ENCODE measurements around the gene PFDN1. TPM values are rescaled to one million over a fixed set of nuclear protein-coding genes. Genes with fewer than 3 reads are reported as not detected.

The PFDN1 gene
- total RNA-seq, 1 experiment from 2014 or later = 49.8 TPM

GRCh38 chr5:140258873-140259272, 44.0 kb downstream of the PFDN1 start:
- no peaks in the 10 kb centered on the region for H4K20me1 ChIP-seq (ENCODE audit: insufficient read depth, low read depth, low read length)
- DNase-seq = no peak
- H3K79me2 ChIP-seq (ENCODE audit: low read length) = peaks cover 51% of the 10 kb centered on the region
- H3K27me3 ChIP-seq (ENCODE audit: low read length) = no peaks in the 10 kb centered on the region
- H3K9me2 ChIP-seq (replicated peaks; ENCODE audit: insufficient read depth, low read length) = no peaks in the 10 kb centered on the region
- no peaks in the 10 kb centered on the region for H3K9me3 ChIP-seq (ENCODE audit: low read length)
- peaks cover 9% of the 10 kb centered on the region for H3K36me3 ChIP-seq (ENCODE audit: insufficient read depth, low read length)
- no peak overlapping the region for H3K9ac ChIP-seq (ENCODE audit: low read length)
- H3K27ac ChIP-seq (ENCODE audit: low read length) = no peak overlapping the region
- no peak overlapping the region for H2AFZ ChIP-seq (ENCODE audit: low read length)
- no peaks in the 10 kb centered on the region for H3K4me1 ChIP-seq (ENCODE audit: low read length)
- H3K4me3 ChIP-seq (ENCODE audit: low read length) = no peak overlapping the region
- H3K4me2 ChIP-seq (ENCODE audit: low read depth, low read length, poor library complexity, severe bottlenecking) = no peak overlapping the region

- no peaks in the 10 kb centered on the region for H3K9me2 ChIP-seq (replicated peaks; ENCODE audit: insufficient read depth, low read length)
- H3K27me3 ChIP-seq (ENCODE audit: low read length) = no peaks in the 10 kb centered on the region
- H3K4me3 ChIP-seq (ENCODE audit: low read length) = no peak overlapping the region
- H3K27ac ChIP-seq (ENCODE audit: low read length) = no peak overlapping the region
- no peak overlapping the region for H3K9ac ChIP-seq (ENCODE audit: low read length)
- no peak overlapping the region for H3K4me2 ChIP-seq (ENCODE audit: low read depth, low read length, poor library complexity, severe bottlenecking)
- H3K36me3 ChIP-seq (ENCODE audit: insufficient read depth, low read length) = peaks cover 9% of the 10 kb centered on the region
- H4K20me1 ChIP-seq (ENCODE audit: insufficient read depth, low read depth, low read length) = no peaks in the 10 kb centered on the region
- H3K79me2 ChIP-seq (ENCODE audit: low read length) = peaks cover 53% of the 10 kb centered on the region
- H3K9me3 ChIP-seq (ENCODE audit: low read length) = no peaks in the 10 kb centered on the region
- H3K4me1 ChIP-seq (ENCODE audit: low read length) = no peaks in the 10 kb centered on the region
- H2AFZ ChIP-seq (ENCODE audit: low read length) = no peak overlapping the region
- no peak for DNase-seq
These were observed 44.9 kb downstream of the PFDN1 start for GRCh38 chr5:140258016-140258415.

GRCh38 chr5:140256726-140257125, 46.2 kb downstream of the PFDN1 start:
- Histone ChIP-seq H4K20me1 (ENCODE audit: insufficient read depth, low read depth, low read length) (no peaks in the 10 kb centered on the region), H3K4me1 (ENCODE audit: low read length) (no peaks in the 10 kb centered on the region), H3K27me3 (ENCODE audit: low read length) (no peaks in the 10 kb centered on the region), H3K4me2 (ENCODE audit: low read depth, low read length, poor library complexity, severe bottlenecking) (no peak overlapping the region), H3K9ac (ENCODE audit: low read length) (no peak overlapping the region), H3K9me3 (ENCODE audit: low read length) (no peaks in the 10 kb centered on the region), H3K79me2 (ENCODE audit: low read length) (peaks cover 46% of the 10 kb centered on the region), H3K27ac (ENCODE audit: low read length) (no peak overlapping the region), H3K36me3 (ENCODE audit: insufficient read depth, low read length) (peaks cover 5% of the 10 kb centered on the region; the same call in 1 of the 2 replicates), H3K4me3 (ENCODE audit: low read length) (no peak overlapping the region), H3K9me2 (replicated peaks; ENCODE audit: insufficient read depth, low read length) (no peaks in the 10 kb centered on the region), H2AFZ (ENCODE audit: low read length) (no peak overlapping the region)
- DNase-seq = no peak

GRCh38 chr5:140255460-140256157, 47.3 kb downstream of the PFDN1 start:
- no peaks in the 10 kb centered on the region for H3K4me1 ChIP-seq (ENCODE audit: low read length)
- no peak overlapping the region for H3K27ac ChIP-seq (ENCODE audit: low read length)
- peaks cover 43% of the 10 kb centered on the region for H3K79me2 ChIP-seq (ENCODE audit: low read length)
- no peak overlapping the region for H3K9ac ChIP-seq (ENCODE audit: low read length)
- no peaks in the 10 kb centered on the region for H3K27me3 ChIP-seq (ENCODE audit: low read length)
- no peak overlapping the region for H3K4me2 ChIP-seq (ENCODE audit: low read depth, low read length, poor library complexity, severe bottlenecking)
- no peak overlapping the region for H3K4me3 ChIP-seq (ENCODE audit: low read length)
- H4K20me1 ChIP-seq (ENCODE audit: insufficient read depth, low read depth, low read length) = no peaks in the 10 kb centered on the region
- no peak overlapping the region for H2AFZ ChIP-seq (ENCODE audit: low read length)
- no peaks in the 10 kb centered on the region for H3K9me2 ChIP-seq (replicated peaks; ENCODE audit: insufficient read depth, low read length)
- peaks cover 5% of the 10 kb centered on the region; the same call in 1 of the 2 replicates for H3K36me3 ChIP-seq (ENCODE audit: insufficient read depth, low read length)
- DNase-seq = no peak
- no peaks in the 10 kb centered on the region for H3K9me3 ChIP-seq (ENCODE audit: low read length)

- Histone ChIP-seq H4K20me1 (ENCODE audit: insufficient read depth, low read depth, low read length) (no peaks in the 10 kb centered on the region), H3K36me3 (ENCODE audit: insufficient read depth, low read length) (no peaks in the 10 kb centered on the region), H3K27me3 (ENCODE audit: low read length) (no peaks in the 10 kb centered on the region), H3K4me1 (ENCODE audit: low read length) (no peaks in the 10 kb centered on the region), H3K9me2 (replicated peaks; ENCODE audit: insufficient read depth, low read length) (no peaks in the 10 kb centered on the region), H3K27ac (ENCODE audit: low read length) (no peak overlapping the region), H3K9ac (ENCODE audit: low read length) (no peak overlapping the region), H3K9me3 (ENCODE audit: low read length) (no peaks in the 10 kb centered on the region), H3K79me2 (ENCODE audit: low read length) (peaks cover 34% of the 10 kb centered on the region), H2AFZ (ENCODE audit: low read length) (no peak overlapping the region), H3K4me2 (ENCODE audit: low read depth, low read length, poor library complexity, severe bottlenecking) (no peak overlapping the region), H3K4me3 (ENCODE audit: low read length) (no peak overlapping the region)
- no peak for DNase-seq
These were observed 48.9 kb downstream of the PFDN1 start for GRCh38 chr5:140253985-140254384.

- Histone ChIP-seq H3K27me3 (ENCODE audit: low read length) (no peaks in the 10 kb centered on the region), H4K20me1 (ENCODE audit: insufficient read depth, low read depth, low read length) (no peaks in the 10 kb centered on the region), H3K4me2 (ENCODE audit: low read depth, low read length, poor library complexity, severe bottlenecking) (no peak overlapping the region), H2AFZ (ENCODE audit: low read length) (no peak overlapping the region), H3K9ac (ENCODE audit: low read length) (no peak overlapping the region), H3K27ac (ENCODE audit: low read length) (no peak overlapping the region), H3K4me3 (ENCODE audit: low read length) (no peak overlapping the region), H3K79me2 (ENCODE audit: low read length) (peaks cover 29% of the 10 kb centered on the region), H3K4me1 (ENCODE audit: low read length) (no peaks in the 10 kb centered on the region), H3K9me3 (ENCODE audit: low read length) (no peaks in the 10 kb centered on the region), H3K36me3 (ENCODE audit: insufficient read depth, low read length) (no peaks in the 10 kb centered on the region), H3K9me2 (replicated peaks; ENCODE audit: insufficient read depth, low read length) (no peaks in the 10 kb centered on the region)
- no peak for DNase-seq
These were observed 50.3 kb downstream of the PFDN1 start for GRCh38 chr5:140252470-140253126.

GRCh38 chr5:140251527-140251973, 51.4 kb downstream of the PFDN1 start:
- Histone ChIP-seq H3K4me2 (ENCODE audit: low read depth, low read length, poor library complexity, severe bottlenecking) (no peak overlapping the region), H2AFZ (ENCODE audit: low read length) (no peak overlapping the region), H3K79me2 (ENCODE audit: low read length) (peaks cover 23% of the 10 kb centered on the region), H3K9me2 (replicated peaks; ENCODE audit: insufficient read depth, low read length) (no peaks in the 10 kb centered on the region), H3K9me3 (ENCODE audit: low read length) (no peaks in the 10 kb centered on the region), H3K9ac (ENCODE audit: low read length) (no peak overlapping the region), H3K27ac (ENCODE audit: low read length) (no peak overlapping the region), H3K27me3 (ENCODE audit: low read length) (no peaks in the 10 kb centered on the region), H3K36me3 (ENCODE audit: insufficient read depth, low read length) (no peaks in the 10 kb centered on the region), H4K20me1 (ENCODE audit: insufficient read depth, low read depth, low read length) (no peaks in the 10 kb centered on the region), H3K4me3 (ENCODE audit: low read length) (no peak overlapping the region), H3K4me1 (ENCODE audit: low read length) (no peaks in the 10 kb centered on the region)
- DNase-seq = no peak

- H3K27me3 ChIP-seq (ENCODE audit: low read length) = no peaks in the 10 kb centered on the region
- H3K36me3 ChIP-seq (ENCODE audit: insufficient read depth, low read length) = no peaks in the 10 kb centered on the region
- no peak overlapping the region for H3K4me3 ChIP-seq (ENCODE audit: low read length)
- H3K9ac ChIP-seq (ENCODE audit: low read length) = no peak overlapping the region
- H2AFZ ChIP-seq (ENCODE audit: low read length) = no peak overlapping the region
- H3K4me1 ChIP-seq (ENCODE audit: low read length) = peaks cover 7% of the 10 kb centered on the region
- H4K20me1 ChIP-seq (ENCODE audit: insufficient read depth, low read depth, low read length) = no peaks in the 10 kb centered on the region
- H3K79me2 ChIP-seq (ENCODE audit: low read length) = peaks cover 14% of the 10 kb centered on the region; the same call in 1 of the 2 replicates
- H3K4me2 ChIP-seq (ENCODE audit: low read depth, low read length, poor library complexity, severe bottlenecking) = no peak overlapping the region
- no peak for DNase-seq
- no peaks in the 10 kb centered on the region for H3K9me2 ChIP-seq (replicated peaks; ENCODE audit: insufficient read depth, low read length)
- H3K27ac ChIP-seq (ENCODE audit: low read length) = no peak overlapping the region
- H3K9me3 ChIP-seq (ENCODE audit: low read length) = no peaks in the 10 kb centered on the region
These were observed 52.5 kb downstream of the PFDN1 start for GRCh38 chr5:140250386-140250785.

Data from Karpas-422 (cell line).